Activated CD4-positive, alpha-beta T cell treated with anti-CD3 and anti-CD28 coated beads, Interleukin-2, amount 50 U/mL, for 24 hours (primary cell): ENCODE results near the gene AP1S1.
"Not testable (repeated sequence)": the region's sequence is repeated elsewhere in the genome, so short reads cannot be mapped to it uniquely, and the experiment has no call there.

Source experiments
- DNase-seq, 2 donors: peaks; one replicate each; pipeline ENCODE4 v3.0.0-alpha.2; 2020; ENCODE audit warnings: low read depth in 1 of 2, low spot score in 1 of 2

Gene AP1S1

GRCh38 chr7:101124376-101125056 lies 29.8 kb upstream of the AP1S1 start:
- DNase-seq: no peak

GRCh38 chr7:101125989-101126650 lies 28.2 kb upstream of the AP1S1 start:
- no peak for DNase-seq

- DNase-seq: peak in 1 of 2 donors; percentile 21
Observed at GRCh38 chr7:101126651-101127459, 27.4 kb upstream of the AP1S1 start, which contains the start of gene SERPINE1. Gene SERPINE1 (plus strand): TSS chr7:101127104. CDS start chr7:101128394, 1,290 bp downstream.

- no peak for DNase-seq
Observed at GRCh38 chr7:101127460-101128039, 26.7 kb upstream of the AP1S1 start.

- no peak for DNase-seq
Observed at GRCh38 chr7:101128040-101128834, 26.0 kb upstream of the AP1S1 start.

- no peak for DNase-seq
Observed at GRCh38 chr7:101129603-101130117, 24.6 kb upstream of the AP1S1 start.

- DNase-seq: not testable (repeated sequence)
Observed at GRCh38 chr7:101132626-101133600, 21.4 kb upstream of the AP1S1 start.

GRCh38 chr7:101133621-101134398 lies 20.5 kb upstream of the AP1S1 start:
- DNase-seq: no peak

- no peak for DNase-seq
Observed at GRCh38 chr7:101134399-101134980, 19.8 kb upstream of the AP1S1 start.

- no peak for DNase-seq
Observed at GRCh38 chr7:101137651-101138212, 16.5 kb upstream of the AP1S1 start.

GRCh38 chr7:101138213-101138870 lies 15.9 kb upstream of the AP1S1 start:
- DNase-seq: peak; percentile 62 to 89

- DNase-seq: no peak
Observed at GRCh38 chr7:101140339-101140699, 14.0 kb upstream of the AP1S1 start.

- DNase-seq: no peak
Observed at GRCh38 chr7:101140746-101141382, 13.4 kb upstream of the AP1S1 start.

GRCh38 chr7:101151908-101152651 lies 2.2 kb upstream of the AP1S1 start:
- DNase-seq: no peak

- DNase-seq: no peak
Observed at GRCh38 chr7:101154693-101155102, 422 bp downstream of the AP1S1 start.

- no peak for DNase-seq
Observed at GRCh38 chr7:101155303-101155702, 1.0 kb downstream of the AP1S1 start.
